ENCODE measurements around the gene CD44.
A peak's percentile ranks its signal among the peaks of the same experiment; 100 is the strongest.

Gene CD44

GRCh38 chr11:35262056-35262455, 123.1 kb downstream of the CD44 start:
- in situ Hi-C loops (cut with HindIII; ENCODE audit: low sequenced_read_pairs) = no loop called here
- H3K4me3 ChIP-seq (ENCODE audit: low read depth, low read length) = no peak overlapping the region
- DNase-seq (ENCODE audit: low read depth, low spot score) = no peak
- TF ChIP-seq, protein P1, sequence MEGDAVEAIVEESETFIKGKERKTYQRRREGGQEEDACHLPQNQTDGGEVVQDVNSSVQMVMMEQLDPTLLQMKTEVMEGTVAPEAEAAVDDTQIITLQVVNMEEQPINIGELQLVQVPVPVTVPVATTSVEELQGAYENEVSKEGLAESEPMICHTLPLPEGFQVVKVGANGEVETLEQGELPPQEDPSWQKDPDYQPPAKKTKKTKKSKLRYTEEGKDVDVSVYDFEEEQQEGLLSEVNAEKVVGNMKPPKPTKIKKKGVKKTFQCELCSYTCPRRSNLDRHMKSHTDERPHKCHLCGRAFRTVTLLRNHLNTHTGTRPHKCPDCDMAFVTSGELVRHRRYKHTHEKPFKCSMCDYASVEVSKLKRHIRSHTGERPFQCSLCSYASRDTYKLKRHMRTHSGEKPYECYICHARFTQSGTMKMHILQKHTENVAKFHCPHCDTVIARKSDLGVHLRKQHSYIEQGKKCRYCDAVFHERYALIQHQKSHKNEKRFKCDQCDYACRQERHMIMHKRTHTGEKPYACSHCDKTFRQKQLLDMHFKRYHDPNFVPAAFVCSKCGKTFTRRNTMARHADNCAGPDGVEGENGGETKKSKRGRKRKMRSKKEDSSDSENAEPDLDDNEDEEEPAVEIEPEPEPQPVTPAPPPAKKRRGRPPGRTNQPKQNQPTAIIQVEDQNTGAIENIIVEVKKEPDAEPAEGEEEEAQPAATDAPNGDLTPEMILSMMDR (IDR thresholded peaks at IDR 0.05; ENCODE audit: low read depth, low read length) = no peak

DNA sequence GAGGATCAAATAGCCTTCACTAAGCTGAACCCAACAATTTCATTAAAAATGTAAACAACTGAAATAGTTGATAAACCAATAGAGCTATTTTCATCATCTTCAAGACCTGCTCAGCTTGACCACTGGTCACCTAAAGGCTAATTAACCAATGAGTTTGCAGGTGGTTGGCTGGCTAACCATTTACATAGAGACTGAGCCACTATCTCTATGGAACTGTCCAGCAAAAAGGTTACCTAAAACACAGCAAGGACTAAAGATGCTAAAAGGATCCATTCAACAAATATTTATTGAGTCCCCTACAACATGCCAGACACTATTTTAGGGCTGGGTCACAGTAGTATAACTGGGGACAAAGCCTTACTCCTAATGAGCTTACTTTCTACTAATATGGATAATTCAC, 123.8 kb downstream of the CD44 start:
- TF ChIP-seq, protein P1 (IDR thresholded peaks at IDR 0.05; ENCODE audit: low read depth, low read length) = no peak
- in situ Hi-C loops (cut with HindIII; ENCODE audit: low sequenced_read_pairs) = no loop called here
- H3K4me3 ChIP-seq (ENCODE audit: low read depth, low read length) = no peak overlapping the region
- DNase-seq (ENCODE audit: low read depth, low spot score) = no peak

- TF ChIP-seq, protein P1 (IDR thresholded peaks at IDR 0.05; ENCODE audit: low read depth, low read length) = no peak
- no peak for DNase-seq (ENCODE audit: low read depth, low spot score)
- in situ Hi-C loops (cut with HindIII; ENCODE audit: low sequenced_read_pairs) = no loop called here
- H3K4me3 ChIP-seq (ENCODE audit: low read depth, low read length) = no peak overlapping the region
These were observed 126.9 kb downstream of the CD44 start for GRCh38 chr11:35265755-35266454.

GRCh38 chr11:35267504-35267903, 128.5 kb downstream of the CD44 start:
- DNase-seq (ENCODE audit: low read depth, low spot score) = peak; percentile 90
- TF ChIP-seq, protein P1 (IDR thresholded peaks at IDR 0.05; ENCODE audit: low read depth, low read length) = no peak
- no peak overlapping the region for H3K4me3 ChIP-seq (ENCODE audit: low read depth, low read length)
- in situ Hi-C loops (cut with HindIII; ENCODE audit: low sequenced_read_pairs) = no loop called here

DNA sequence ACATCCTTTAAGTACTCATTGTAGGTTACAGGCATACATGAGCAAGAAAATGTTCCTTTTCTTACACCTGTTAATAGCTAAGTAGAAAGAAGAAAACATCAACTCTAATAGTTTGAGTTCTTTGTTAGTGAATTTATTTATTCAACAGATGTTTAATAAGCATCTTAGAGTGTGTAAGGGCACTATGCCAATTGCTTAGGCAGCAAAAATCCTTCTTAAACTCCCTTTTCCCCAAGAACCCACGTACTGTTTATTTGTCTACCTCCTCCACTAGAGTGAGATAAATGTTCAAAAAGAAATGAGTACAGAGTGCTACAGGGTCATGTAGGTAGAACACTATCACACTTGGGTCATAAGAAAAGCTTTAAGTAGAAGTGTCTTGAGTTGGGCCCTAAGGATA, 131.4 kb downstream of the CD44 start:
- DNase-seq (ENCODE audit: low read depth, low spot score) = no peak
- TF ChIP-seq, protein P1 (IDR thresholded peaks at IDR 0.05; ENCODE audit: low read depth, low read length) = no peak
- in situ Hi-C loops (cut with HindIII; ENCODE audit: low sequenced_read_pairs) = no loop called here
- no peak overlapping the region for H3K4me3 ChIP-seq (ENCODE audit: low read depth, low read length)

DNA sequence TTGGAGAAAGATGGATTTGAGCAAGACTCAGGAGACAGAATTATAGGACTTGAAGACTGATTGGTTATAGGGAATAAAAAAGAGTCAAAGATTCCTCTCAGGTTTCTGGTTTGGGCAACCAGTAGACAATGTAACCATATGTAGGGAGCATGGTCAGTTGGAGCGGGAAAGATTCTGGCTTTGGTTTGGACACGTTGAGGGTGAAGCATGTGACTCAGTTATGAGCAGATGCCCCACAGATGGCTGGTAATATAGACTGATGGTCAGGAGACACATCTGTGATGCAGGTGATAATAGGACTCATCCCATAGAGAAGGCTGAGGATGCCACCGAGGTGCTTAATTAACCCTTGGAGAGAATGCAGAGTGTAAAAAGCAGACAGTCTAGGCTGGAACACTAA, 132.1 kb downstream of the CD44 start:
- in situ Hi-C loops (cut with HindIII; ENCODE audit: low sequenced_read_pairs) = no loop called here

More for the DNA sequence above, 132.1 kb downstream of the CD44 start:
- TF ChIP-seq, protein P1 (IDR thresholded peaks at IDR 0.05; ENCODE audit: low read depth, low read length) = no peak
- no peak overlapping the region for H3K4me3 ChIP-seq (ENCODE audit: low read depth, low read length)
- no peak for DNase-seq (ENCODE audit: low read depth, low spot score)
